Activated naive CD4-positive, alpha-beta T cell treated with anti-CD3 and anti-CD28 coated beads for 36 hours (primary cell): Measurements from ENCODE around the gene REM2. TPM values are rescaled to one million over a fixed set of nuclear protein-coding genes. Genes with fewer than 3 reads are reported as not detected.

Experiments used
- CTCF ChIA-PET: fragments of 350-600 bp; sonication (Branson Sonifier 250); formaldehyde crosslinking; loops from one replicate; lab custom pipeline; 2021; ENCODE audit warnings: antibody characterized with exemption; lab: Charles Lee
- DNase-seq: peaks from one replicate; pipeline ENCODE4 v3.0.0-alpha.2; 2020
- H3K27ac Mint-ChIP-seq: one replicate; pipeline ENCODE4 v1.8.0; 2021; ENCODE audit warnings: mild to moderate bottlenecking, mixed read lengths
- H3K27me3 Mint-ChIP-seq: one replicate; pipeline ENCODE4 v1.8.0; 2021; ENCODE audit warnings: low read depth, mixed read lengths
- H3K36me3 Mint-ChIP-seq: one replicate; pipeline ENCODE4 v1.8.0; 2021; ENCODE audit warnings: low read depth, mixed read lengths
- H3K4me1 Mint-ChIP-seq: one replicate; pipeline ENCODE4 v1.8.0; 2021; ENCODE audit warnings: low read depth, mixed read lengths
- H3K4me3 Mint-ChIP-seq: one replicate; pipeline ENCODE4 v1.8.0; 2021; ENCODE audit warnings: mild to moderate bottlenecking, moderate library complexity, mixed read lengths
- H3K9me3 Mint-ChIP-seq: one replicate; pipeline ENCODE4 v1.8.0; 2021; ENCODE audit warnings: mixed read lengths
- intact Hi-C: fragments of 100-400 bp; cut with micrococcal nuclease; formaldehyde crosslinking; loops from one replicate; pipeline ENCODE4 v1.15.1; 2023
- total RNA-seq, 2 experiments: library from RNA; stranded (reverse); gene quantifications; one replicate each; pipeline ENCODE4 v1.2.3, GENCODE V29; 2021

Gene REM2
- total RNA-seq, 2 experiments from 2014 or later, result 0.69 to 0.74 TPM

DNA sequence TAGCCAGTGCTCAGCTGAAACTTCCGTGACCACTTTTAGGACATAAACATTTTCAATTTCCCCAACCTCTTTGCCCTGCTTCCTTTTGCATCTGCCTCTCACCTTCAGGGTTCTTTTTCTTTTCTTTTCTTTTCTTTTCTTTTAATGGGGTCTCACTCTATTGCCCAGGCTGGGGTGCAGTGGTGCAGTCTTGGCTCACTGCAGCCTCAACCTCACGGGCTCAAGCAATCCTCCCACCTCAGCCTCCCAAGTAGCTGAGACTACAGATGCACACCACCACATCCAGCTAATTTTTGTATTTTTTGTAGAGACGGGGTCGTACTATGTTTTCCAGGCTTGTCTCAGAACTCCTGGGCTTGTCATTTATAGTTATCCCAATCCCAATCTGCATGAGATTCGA, 16.1 kb upstream of the REM2 start:
- no peaks in the 10 kb centered on the region for H3K27me3 Mint-ChIP-seq
- H3K27ac Mint-ChIP-seq, result no peak overlapping the region
- intact Hi-C loops, result loop anchor here (1.0 kb wide), 1 partner anchor 9 kb away; no protein-coding TSS in a partner anchor
- H3K9me3 Mint-ChIP-seq, result no peaks in the 10 kb centered on the region
- H3K4me3 Mint-ChIP-seq, result no peak overlapping the region
- H3K36me3 Mint-ChIP-seq, result no peaks in the 10 kb centered on the region
- H3K4me1 Mint-ChIP-seq, result peaks cover 21% of the 10 kb centered on the region
- DNase-seq, result no peak
- CTCF ChIA-PET, result interaction anchor here (0.9 to 1.5 kb wide), 5 partner anchors 9 to 297 kb away, joined by 3 to 6 read pairs (median 4); partner anchors contain the start of gene PRMT5

DNA sequence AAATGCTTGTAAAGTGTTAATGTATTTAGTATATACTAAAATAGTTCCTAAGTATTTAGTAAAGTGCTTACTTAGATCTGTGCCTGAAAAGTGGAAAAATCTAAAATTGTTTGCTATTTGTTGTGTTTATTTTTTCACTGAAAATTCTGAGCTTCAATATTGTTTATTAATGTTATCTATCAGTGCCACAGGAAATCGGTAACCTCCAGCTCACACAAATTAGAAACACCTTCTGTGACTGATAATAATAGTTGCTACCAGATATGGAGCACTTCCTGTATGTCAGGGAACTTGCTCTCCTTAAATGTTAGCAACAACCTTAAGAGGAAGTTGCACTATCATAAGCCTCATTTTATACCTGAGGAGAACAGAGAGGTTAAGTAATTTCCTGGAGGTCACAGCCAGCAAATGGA, 12.2 kb upstream of the REM2 start:
- no peaks in the 10 kb centered on the region for H3K9me3 Mint-ChIP-seq
- H3K4me1 Mint-ChIP-seq, result peaks cover 29% of the 10 kb centered on the region
- intact Hi-C loops, result loop anchor here (1.0 to 5.0 kb wide), 14 partner anchors 13 to 1604 kb away; partner anchors contain the start of genes DAD1, HAUS4, HNRNPC and MRPL52
- DNase-seq, result no peak
- H3K4me3 Mint-ChIP-seq, result peak overlapping the region; percentile 91
- CTCF ChIA-PET, result interaction anchor here (0.6 to 5.6 kb wide), 15 partner anchors 8 to 1017 kb away, joined by 3 to 125 read pairs (median 4); partner anchors contain the start of genes PRMT5 and REM2
- no peaks in the 10 kb centered on the region for H3K27me3 Mint-ChIP-seq
- peaks cover 23% of the 10 kb centered on the region for H3K36me3 Mint-ChIP-seq
- H3K27ac Mint-ChIP-seq, result peak overlapping the region; percentile 100

GRCh38 chr14:22871224-22872032, 11.6 kb upstream of the REM2 start, which contains the start of gene LRP10:
Gene LRP10, plus strand, starts transcription at chr14:22871740. Its CDS starts 564 bp downstream, at chr14:22872304.
- H3K4me3 Mint-ChIP-seq, result peak within 1 kb of the TSS; percentile 91
- peak; percentile 92 for DNase-seq
- intact Hi-C loops, result loop anchor here (1.0 to 5.0 kb wide), 16 partner anchors 13 to 1604 kb away; partner anchors contain the start of genes DAD1, HAUS4, HNRNPC and MRPL52
- peaks cover 29% of the 10 kb centered on the region for H3K4me1 Mint-ChIP-seq
- peaks cover 29% of the 10 kb centered on the region for H3K36me3 Mint-ChIP-seq
- no peaks in the 10 kb centered on the region for H3K27me3 Mint-ChIP-seq
- H3K9me3 Mint-ChIP-seq, result no peaks in the 10 kb centered on the region
- H3K27ac Mint-ChIP-seq, result peak within 1 kb of the TSS; percentile 100
- CTCF ChIA-PET, result interaction anchor here (0.6 to 5.6 kb wide), 25 partner anchors 8 to 1018 kb away, joined by 3 to 125 read pairs (median 5); partner anchors contain the start of genes AJUBA, PRMT5, RBM23 and REM2

DNA sequence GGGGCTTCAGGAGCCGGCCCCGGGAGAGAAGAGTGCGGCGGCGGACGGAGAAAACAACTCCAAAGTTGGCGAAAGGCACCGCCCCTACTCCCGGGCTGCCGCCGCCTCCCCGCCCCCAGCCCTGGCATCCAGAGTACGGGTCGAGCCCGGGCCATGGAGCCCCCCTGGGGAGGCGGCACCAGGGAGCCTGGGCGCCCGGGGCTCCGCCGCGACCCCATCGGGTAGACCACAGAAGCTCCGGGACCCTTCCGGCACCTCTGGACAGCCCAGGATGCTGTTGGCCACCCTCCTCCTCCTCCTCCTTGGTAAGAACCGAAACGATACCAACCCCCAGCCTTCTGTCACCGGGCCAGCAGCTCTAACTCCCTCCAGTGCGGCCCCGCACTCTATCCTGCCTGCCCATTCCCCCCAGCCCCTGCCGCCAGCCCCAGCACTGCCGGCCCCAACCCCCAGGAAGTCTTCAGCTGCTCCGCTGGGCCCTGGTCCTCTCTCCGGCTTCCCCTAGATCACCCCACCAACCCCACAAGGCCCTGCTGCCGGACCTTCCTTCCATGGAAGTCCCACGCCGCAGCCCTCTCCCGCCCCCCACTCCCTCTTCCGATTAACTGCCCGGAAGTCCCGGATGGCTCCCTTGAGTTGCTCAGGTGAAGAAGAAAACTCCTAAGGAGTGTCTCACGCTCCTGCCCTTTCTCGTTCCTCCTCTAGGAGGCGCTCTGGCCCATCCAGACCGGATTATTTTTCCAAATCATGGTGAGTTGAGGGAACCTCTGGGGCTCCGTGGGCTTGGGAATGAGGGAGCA, 10.8 kb upstream of the REM2 start:
- peak; percentile 87 for DNase-seq
- Mint-ChIP-seq H3K36me3 (peaks cover 29% of the 10 kb centered on the region), H3K4me3 (peak overlapping the region; percentile 91), H3K4me1 (peaks cover 29% of the 10 kb centered on the region), H3K9me3 (no peaks in the 10 kb centered on the region), H3K27me3 (no peaks in the 10 kb centered on the region), H3K27ac (peak overlapping the region; percentile 100)
- CTCF ChIA-PET, result interaction anchor here (0.6 to 5.6 kb wide), 28 partner anchors 9 to 301 kb away, joined by 3 to 125 read pairs (median 4); partner anchors contain the start of genes AJUBA, RBM23 and REM2
- intact Hi-C loops, result loop anchor here (1.0 to 5.0 kb wide), 4 partner anchors 28 to 1605 kb away; partner anchors contain the start of genes HNRNPC and PPP1R3E

DNA sequence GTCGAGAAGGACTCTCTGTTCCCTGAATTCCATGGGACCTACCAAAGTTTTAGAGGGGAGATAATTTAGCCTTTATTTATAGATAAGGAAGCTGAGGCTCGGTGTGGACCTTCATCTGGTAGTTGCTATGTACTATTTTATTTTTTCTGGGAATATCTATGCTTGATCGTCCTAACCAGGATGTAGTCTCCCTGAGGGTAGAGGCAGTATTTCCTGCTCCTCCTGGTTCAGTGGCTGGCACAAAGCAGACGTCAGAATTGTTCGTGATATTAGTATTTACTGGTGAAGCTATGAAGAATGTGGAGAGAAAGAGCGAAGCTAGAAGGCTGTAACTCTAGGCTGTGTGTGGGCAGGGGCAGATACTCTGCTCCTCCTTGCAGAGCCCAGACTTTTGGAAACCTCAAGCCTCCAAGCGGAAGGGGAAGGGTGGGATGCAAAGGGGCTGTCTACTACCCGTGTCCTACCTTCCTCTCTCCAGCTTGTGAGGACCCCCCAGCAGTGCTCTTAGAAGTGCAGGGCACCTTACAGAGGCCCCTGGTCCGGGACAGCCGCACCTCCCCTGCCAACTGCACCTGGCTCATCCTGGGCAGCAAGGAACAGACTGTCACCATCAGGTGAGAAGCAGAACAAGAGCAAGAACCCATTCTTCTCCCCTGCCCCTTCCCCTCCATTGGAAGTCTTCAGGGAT, 10.0 kb upstream of the REM2 start:
- H3K27ac Mint-ChIP-seq, result peak overlapping the region; percentile 94
- H3K27me3 Mint-ChIP-seq, result no peaks in the 10 kb centered on the region
- intact Hi-C loops, result loop anchor here (1.0 to 5.0 kb wide), 4 partner anchors 27 to 1606 kb away; partner anchors contain the start of genes HNRNPC and PPP1R3E
- no peaks in the 10 kb centered on the region for H3K9me3 Mint-ChIP-seq
- peaks cover 29% of the 10 kb centered on the region for H3K4me1 Mint-ChIP-seq
- H3K36me3 Mint-ChIP-seq, result peaks cover 31% of the 10 kb centered on the region
- no peak for DNase-seq
- CTCF ChIA-PET, result interaction anchor here (0.8 to 5.6 kb wide), 26 partner anchors 9 to 302 kb away, joined by 3 to 125 read pairs (median 4); partner anchors contain the start of genes AJUBA, RBM23 and REM2
- H3K4me3 Mint-ChIP-seq, result peak overlapping the region; percentile 91

- Mint-ChIP-seq H3K27ac (no peak overlapping the region), H3K36me3 (peaks cover 31% of the 10 kb centered on the region), H3K4me1 (peaks cover 26% of the 10 kb centered on the region), H3K4me3 (no peak overlapping the region), H3K9me3 (no peaks in the 10 kb centered on the region), H3K27me3 (no peaks in the 10 kb centered on the region)
- intact Hi-C loops, result no loop called here
- no peak for DNase-seq
- CTCF ChIA-PET, result interaction anchor here (0.8 to 5.6 kb wide), 3 partner anchors 8 to 25 kb away, joined by 3 to 47 read pairs (median 3); no protein-coding TSS in a partner anchor
These were observed 7.8 kb upstream of the REM2 start for GRCh38 chr14:22875003-22875747.

DNA sequence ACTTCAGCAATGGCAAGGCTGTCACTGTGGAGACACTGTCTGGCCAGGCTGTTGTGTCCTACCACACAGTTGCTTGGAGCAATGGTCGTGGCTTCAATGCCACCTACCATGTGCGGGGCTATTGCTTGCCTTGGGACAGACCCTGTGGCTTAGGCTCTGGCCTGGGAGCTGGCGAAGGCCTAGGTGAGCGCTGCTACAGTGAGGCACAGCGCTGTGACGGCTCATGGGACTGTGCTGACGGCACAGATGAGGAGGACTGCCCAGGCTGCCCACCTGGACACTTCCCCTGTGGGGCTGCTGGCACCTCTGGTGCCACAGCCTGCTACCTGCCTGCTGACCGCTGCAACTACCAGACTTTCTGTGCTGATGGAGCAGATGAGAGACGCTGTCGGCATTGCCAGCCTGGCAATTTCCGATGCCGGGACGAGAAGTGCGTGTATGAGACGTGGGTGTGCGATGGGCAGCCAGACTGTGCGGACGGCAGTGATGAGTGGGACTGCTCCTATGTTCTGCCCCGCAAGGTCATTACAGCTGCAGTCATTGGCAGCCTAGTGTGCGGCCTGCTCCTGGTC, 7.2 kb upstream of the REM2 start:
- H3K9me3 Mint-ChIP-seq, result no peaks in the 10 kb centered on the region
- no peak for DNase-seq
- CTCF ChIA-PET, result interaction anchor here (0.8 kb wide), 2 partner anchors 9 to 19 kb away, joined by 3 to 4 read pairs; no protein-coding TSS in a partner anchor
- intact Hi-C loops, result no loop called here
- peaks cover 20% of the 10 kb centered on the region for H3K4me1 Mint-ChIP-seq
- H3K36me3 Mint-ChIP-seq, result peaks cover 31% of the 10 kb centered on the region
- H3K27ac Mint-ChIP-seq, result no peak overlapping the region
- no peaks in the 10 kb centered on the region for H3K27me3 Mint-ChIP-seq
- H3K4me3 Mint-ChIP-seq, result no peak overlapping the region

DNA sequence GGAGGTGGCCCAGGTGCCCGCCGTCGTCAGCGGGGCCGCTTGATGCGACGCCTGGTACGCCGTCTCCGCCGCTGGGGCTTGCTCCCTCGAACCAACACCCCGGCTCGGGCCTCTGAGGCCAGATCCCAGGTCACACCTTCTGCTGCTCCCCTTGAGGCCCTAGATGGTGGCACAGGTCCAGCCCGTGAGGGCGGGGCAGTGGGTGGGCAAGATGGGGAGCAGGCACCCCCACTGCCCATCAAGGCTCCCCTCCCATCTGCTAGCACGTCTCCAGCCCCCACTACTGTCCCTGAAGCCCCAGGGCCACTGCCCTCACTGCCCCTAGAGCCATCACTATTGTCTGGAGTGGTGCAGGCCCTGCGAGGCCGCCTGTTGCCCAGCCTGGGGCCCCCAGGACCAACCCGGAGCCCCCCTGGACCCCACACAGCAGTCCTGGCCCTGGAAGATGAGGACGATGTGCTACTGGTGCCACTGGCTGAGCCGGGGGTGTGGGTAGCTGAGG, 6.0 kb upstream of the REM2 start:
- Mint-ChIP-seq H3K4me3 (no peak overlapping the region), H3K27me3 (no peaks in the 10 kb centered on the region), H3K4me1 (peaks cover 18% of the 10 kb centered on the region), H3K36me3 (peaks cover 31% of the 10 kb centered on the region), H3K27ac (no peak overlapping the region), H3K9me3 (no peaks in the 10 kb centered on the region)
- DNase-seq, result no peak
- CTCF ChIA-PET, result interaction anchor here (2.7 kb wide), 1 partner anchor 23 kb away, joined by 8 read pairs; no protein-coding TSS in a partner anchor
- intact Hi-C loops, result no loop called here

GRCh38 chr14:22878271-22879246, 4.5 kb upstream of the REM2 start:
- DNase-seq, result no peak
- Mint-ChIP-seq H3K27ac (peak overlapping the region; percentile 25), H3K27me3 (no peaks in the 10 kb centered on the region), H3K36me3 (peaks cover 19% of the 10 kb centered on the region), H3K4me3 (no peak overlapping the region), H3K4me1 (peaks cover 19% of the 10 kb centered on the region), H3K9me3 (no peaks in the 10 kb centered on the region)
- intact Hi-C loops, result no loop called here
- CTCF ChIA-PET, result interaction anchor here (0.5 to 2.7 kb wide), 3 partner anchors 17 to 26 kb away, joined by 4 to 8 read pairs (median 6); no protein-coding TSS in a partner anchor
